ENCODE measurements around the gene BMP4.

- TF ChIP-seq EZH2 (IDR thresholded peaks at IDR 0.05; ENCODE audit: borderline replicate concordance, insufficient read depth, low read depth, low read length, poor library complexity, severe bottlenecking) (no peak), CTCF (IDR thresholded peaks at IDR 0.05) (no peak)
Measured at GRCh38 chr14:53947094-53947445, 9.6 kb downstream of the BMP4 start.
